ENCODE results near the gene USP3.

Gene USP3, protein sequence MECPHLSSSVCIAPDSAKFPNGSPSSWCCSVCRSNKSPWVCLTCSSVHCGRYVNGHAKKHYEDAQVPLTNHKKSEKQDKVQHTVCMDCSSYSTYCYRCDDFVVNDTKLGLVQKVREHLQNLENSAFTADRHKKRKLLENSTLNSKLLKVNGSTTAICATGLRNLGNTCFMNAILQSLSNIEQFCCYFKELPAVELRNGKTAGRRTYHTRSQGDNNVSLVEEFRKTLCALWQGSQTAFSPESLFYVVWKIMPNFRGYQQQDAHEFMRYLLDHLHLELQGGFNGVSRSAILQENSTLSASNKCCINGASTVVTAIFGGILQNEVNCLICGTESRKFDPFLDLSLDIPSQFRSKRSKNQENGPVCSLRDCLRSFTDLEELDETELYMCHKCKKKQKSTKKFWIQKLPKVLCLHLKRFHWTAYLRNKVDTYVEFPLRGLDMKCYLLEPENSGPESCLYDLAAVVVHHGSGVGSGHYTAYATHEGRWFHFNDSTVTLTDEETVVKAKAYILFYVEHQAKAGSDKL

GRCh38 chr15:63504247-63504978 lies at the start of gene USP3:
USP3 (plus strand) TSS chr15:63504593; CDS start chr15:63504740, 147 bp downstream.
- peak; percentile 82 for DNase-seq

- DNase-seq = no peak
Observed at GRCh38 chr15:63456258-63456657, 48.1 kb upstream of the USP3 start.

GRCh38 chr15:63457379-63457778 lies 47.0 kb upstream of the USP3 start:
- no peak for DNase-seq

GRCh38 chr15:63458026-63458425 lies 46.4 kb upstream of the USP3 start:
- DNase-seq = no peak

- no peak for DNase-seq
Observed at GRCh38 chr15:63458794-63459395, 45.5 kb upstream of the USP3 start.

DNA sequence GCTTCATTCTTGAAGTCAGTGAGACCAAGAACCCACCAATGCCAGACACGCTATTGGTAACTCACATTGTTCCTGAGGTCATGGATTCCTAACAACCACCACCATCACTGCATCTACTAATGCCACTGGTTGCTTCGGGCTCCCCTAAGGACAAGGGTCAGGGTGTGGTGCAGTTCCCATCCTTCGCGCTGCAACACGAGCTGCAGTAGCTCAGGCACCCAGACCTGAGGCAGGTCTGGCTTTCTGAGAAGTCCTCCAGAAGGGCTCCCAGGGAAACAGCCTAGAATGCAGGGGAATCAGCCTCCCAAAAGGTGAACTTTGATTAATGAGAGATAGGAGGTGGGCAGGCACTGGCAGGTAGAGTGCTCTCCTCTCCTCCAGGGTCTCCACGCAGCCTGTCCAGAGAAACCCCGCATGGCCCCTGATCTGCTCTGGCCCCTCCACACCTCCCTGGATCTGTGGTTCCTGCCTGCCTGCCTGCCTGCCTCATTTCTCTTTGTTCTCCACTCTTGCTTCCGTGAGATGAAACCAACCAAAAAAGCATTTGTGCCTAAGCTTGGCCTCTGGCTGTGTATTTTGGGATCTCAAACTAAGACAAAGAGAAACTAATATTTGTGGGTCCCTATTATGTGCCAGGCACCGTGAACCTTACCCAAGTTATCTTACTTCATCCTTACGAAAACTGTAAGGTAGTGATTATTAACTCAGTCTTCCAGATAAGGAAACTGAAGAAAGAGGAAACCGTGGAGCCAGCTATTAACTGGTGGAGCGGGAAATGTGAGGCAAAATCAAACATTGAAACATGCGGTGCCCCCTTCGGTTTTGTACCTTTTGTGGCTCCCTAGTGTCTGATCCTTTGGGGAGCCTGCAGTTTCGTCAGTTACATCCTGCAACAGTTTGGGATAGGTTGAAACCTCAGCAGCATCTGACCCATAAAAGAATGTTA lies 43.9 kb upstream of the USP3 start:
- DNase-seq = no peak

DNA sequence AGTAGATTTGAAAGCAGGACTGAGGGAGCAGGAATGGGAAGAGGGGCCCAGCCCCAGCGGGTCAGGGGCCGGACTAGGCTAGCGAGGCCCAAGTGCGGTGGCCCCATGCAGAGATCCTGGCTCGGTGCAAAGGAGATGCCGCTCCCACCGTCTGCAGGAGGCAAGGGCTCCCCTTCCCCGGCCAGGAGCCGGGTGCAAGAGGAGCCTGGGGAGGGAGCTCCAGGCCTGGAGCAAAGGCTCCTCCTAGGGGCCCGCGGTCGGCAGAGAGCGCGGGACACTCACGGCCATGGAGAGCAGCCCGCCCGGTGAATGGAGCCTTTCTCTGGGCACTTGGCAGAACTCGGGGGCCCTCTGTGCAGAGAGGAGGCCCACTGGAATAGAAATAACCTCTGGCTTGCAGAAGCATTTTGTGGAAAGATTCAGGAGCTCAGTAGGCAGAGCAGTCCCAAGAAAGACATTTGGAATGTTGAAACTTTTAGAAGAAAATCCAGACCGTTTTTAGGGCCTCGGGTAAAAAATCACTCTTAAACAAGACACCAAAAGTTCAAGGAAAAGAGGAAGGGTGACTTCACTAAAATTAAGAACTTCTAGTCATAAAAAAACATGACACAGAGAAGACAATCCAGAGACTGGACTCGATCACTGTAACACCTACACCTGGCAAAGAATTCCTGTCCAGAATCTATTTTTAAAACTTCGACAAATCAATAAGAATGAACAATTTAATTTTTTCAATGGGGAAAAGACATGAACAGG lies 43.0 kb upstream of the USP3 start:
- DNase-seq = no peak

GRCh38 chr15:63462088-63462487 lies 42.3 kb upstream of the USP3 start:
- no peak for DNase-seq

DNA sequence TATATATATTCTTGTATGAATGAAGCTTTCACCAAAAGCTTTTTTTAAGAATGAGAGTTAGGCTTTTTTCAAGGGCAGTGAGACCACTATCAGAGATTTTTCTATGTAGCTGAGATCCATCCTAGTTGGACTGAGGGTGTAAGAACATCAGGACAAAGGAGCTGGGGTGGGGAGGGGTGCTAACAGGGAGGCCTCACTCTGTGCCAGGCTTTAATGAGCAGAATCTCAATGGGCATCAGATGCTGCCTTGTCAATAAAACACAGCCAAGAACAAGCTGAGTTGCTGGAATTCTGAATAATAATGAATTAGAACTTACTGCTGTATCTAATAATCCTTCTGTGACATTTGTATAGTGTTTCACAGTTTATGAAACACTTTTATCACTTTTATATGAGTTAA lies 41.4 kb upstream of the USP3 start:
- no peak for DNase-seq

GRCh38 chr15:63463793-63464192 lies 40.6 kb upstream of the USP3 start:
- no peak for DNase-seq

DNA sequence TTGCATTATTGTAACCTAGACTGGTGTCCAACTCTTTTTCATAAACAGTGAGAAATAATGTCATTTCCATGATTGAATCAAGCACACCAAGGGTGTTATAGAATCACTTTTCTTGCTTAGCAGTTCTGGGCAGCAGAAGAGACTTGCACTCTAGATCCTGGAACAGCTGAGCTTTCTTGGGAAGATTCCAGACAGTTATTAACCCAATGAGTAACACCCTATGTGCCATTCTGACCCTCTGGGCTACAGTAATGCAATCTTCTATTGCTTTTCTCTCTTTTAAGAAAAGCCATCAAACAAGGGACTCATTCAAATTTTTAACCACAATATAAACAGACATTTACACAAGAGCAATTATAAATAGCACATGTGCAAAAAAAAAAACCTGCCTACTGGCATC lies 39.3 kb upstream of the USP3 start:
- no peak for DNase-seq

DNA sequence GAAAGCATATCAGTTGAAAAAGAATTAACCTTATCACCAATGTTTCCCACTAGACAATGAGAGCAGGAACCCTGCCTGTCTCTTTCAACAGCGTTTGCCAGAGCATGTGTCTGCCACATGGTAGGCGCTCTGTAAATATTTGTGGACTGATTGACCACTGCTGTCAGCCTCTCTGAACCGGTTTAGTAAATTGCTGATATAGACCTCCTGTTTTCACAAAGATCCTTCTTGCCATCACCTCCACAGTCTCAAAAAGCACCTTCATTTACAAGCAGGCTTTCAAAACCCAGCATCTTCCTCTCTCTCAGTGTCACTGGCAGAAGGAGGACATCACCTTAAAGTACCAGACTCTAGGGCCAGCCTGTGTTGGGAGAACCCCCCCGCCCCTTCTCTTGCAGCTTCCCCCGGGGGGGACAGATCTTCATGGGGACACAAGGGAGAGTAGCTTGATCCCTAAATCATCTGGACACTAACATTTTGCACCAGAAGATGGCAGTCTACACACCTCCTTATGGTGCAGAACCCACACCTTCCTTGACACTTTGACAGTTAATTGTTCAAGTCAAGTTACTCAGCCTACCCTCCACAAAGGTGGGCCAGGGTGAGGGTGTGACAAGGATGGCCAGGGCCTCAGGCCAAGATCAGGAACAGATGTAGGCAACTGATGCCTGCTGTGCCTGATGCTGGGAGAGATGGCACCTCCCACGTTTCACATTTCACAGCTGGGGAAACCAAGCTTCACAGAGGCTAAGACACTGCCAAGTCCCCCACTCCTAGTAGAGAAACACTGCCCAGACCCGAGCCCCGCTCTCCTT lies 37.8 kb upstream of the USP3 start:
- DNase-seq = peak; percentile 75

- no peak for DNase-seq
Observed at GRCh38 chr15:63469190-63469589, 35.2 kb upstream of the USP3 start.

- no peak for DNase-seq
Observed at GRCh38 chr15:63469984-63470383, 34.4 kb upstream of the USP3 start.

- DNase-seq = no peak
Observed at GRCh38 chr15:63473007-63473748, 31.2 kb upstream of the USP3 start.

GRCh38 chr15:63473749-63473998 lies 30.7 kb upstream of the USP3 start:
- no peak for DNase-seq

DNA sequence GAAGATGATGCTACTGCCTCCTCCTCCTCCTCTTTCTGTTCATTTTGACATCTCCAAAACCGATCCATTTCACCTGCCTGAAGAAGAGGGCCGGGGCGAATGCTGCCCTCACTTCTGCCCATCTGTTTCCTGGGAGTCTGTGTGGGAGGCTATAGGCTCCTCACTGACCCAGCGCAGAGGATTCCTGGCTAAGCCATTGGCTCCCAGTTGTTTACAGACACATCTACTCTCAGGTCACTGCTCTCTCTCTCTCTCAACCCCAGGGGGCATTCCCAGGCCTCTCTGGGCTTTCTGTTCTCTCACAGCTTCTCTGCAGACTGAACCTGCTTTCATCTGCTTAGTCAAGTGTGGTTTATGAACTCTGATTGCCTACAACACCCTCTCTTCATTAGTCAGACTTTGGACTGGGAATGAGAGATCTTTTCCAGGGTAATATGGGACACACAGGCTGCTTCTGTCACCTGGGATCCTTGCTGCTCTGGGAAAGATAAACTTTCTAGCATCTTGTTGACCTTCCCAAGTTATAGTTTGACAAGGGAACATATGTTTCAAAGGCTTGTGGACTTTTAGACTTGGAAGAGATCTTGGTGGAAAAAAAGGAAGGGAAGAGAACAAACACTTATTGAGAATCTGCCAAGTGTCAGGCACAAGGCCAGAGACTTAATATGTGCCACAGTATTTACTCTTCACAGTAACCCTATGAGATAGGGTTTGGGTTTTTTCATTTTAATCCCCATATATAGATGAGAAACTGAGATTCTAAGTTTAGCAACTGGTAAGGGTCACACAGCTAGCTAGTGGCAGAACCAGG lies 30.2 kb upstream of the USP3 start:
- DNase-seq = peak; percentile 68

- no peak for DNase-seq
Observed at GRCh38 chr15:63474810-63475316, 29.5 kb upstream of the USP3 start.

DNA sequence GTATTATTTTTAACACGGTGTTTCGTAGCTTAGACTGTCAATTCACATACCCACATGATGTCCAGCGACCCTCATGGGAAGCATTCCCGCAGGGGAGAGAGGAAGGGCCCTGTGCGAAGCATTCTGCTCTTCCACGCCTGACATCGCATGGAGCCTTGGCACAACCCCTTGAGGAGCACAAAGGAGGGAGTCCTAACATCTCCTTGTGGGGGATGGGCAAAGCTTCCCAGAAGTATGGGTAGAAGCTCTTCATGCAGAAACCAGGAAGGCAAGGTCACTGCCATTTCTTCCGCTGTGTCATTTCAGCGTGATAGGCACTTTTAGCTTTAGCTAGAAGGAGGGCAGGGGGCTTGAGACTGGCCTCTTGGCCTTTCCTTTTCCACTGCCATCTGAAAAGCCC lies 28.7 kb upstream of the USP3 start:
- no peak for DNase-seq

Data from NCI-H1417 treated with DMSO at 0.1 percent for 48 hours (cell line).